ENCODE data around the gene CDKN1C. TPM values are rescaled to one million over a fixed set of nuclear protein-coding genes. Genes with fewer than 3 reads are reported as not detected.

The CDKN1C gene
- polyA plus RNA-seq, 1 experiment: 2.1 TPM

GRCh38 chr11:2883640-2883978 lies 2.0 kb downstream of the CDKN1C start:
- ChIA-PET POLR2A (interaction anchor here (0.6 kb wide), 1 partner anchor 305 kb away, joined by 3 read pairs; no protein-coding TSS in a partner anchor), CTCF (interaction anchor here (1.0 to 20.3 kb wide), 3 partner anchors 9 to 351 kb away, joined by 3 to 772 read pairs (median 3); no protein-coding TSS in a partner anchor)
- peak overlapping the region; percentile 60 for H3K4me3 ChIP-seq (ENCODE audit: low read depth, low read length)
- peaks cover 1% of the 10 kb centered on the region; the same call in 1 of the 2 replicates for H3K27me3 ChIP-seq (ENCODE audit: control insufficient read depth, insufficient read depth, low read length)
- DNase-seq (ENCODE audit: low read depth): no peak
- TF ChIP-seq CTCF (IDR thresholded peaks at IDR 0.05; ENCODE audit: insufficient read depth, low read depth, low read length): no peak
- no peaks in the 10 kb centered on the region for H3K36me3 ChIP-seq (ENCODE audit: control insufficient read depth, insufficient read depth, low read length)

- H3K4me3 ChIP-seq (ENCODE audit: low read depth, low read length): no peak overlapping the region
- CTCF ChIA-PET: interaction anchor here (1.0 to 20.3 kb wide), 4 partner anchors 8 to 350 kb away, joined by 3 to 772 read pairs (median 4); no protein-coding TSS in a partner anchor
- POLR2A ChIA-PET: interaction anchor here (0.6 kb wide), 1 partner anchor 304 kb away, joined by 3 read pairs; no protein-coding TSS in a partner anchor
Observed at GRCh38 chr11:2882396-2883110, 3.0 kb downstream of the CDKN1C start.

GRCh38 chr11:2881981-2882375 lies 3.6 kb downstream of the CDKN1C start:
- CTCF ChIA-PET: interaction anchor here (1.0 to 20.3 kb wide), 2 partner anchors 21 to 349 kb away, joined by 4 to 772 read pairs; no protein-coding TSS in a partner anchor
- TF ChIP-seq CTCF (IDR thresholded peaks at IDR 0.05; ENCODE audit: insufficient read depth, low read depth, low read length): no peak
- no peak overlapping the region for H3K4me3 ChIP-seq (ENCODE audit: low read depth, low read length)
- DNase-seq (ENCODE audit: low read depth): no peak
- H3K27me3 ChIP-seq (ENCODE audit: control insufficient read depth, insufficient read depth, low read length): peaks cover 1% of the 10 kb centered on the region; the same call in 1 of the 2 replicates
- POLR2A ChIA-PET: no interaction called here
- H3K36me3 ChIP-seq (ENCODE audit: control insufficient read depth, insufficient read depth, low read length): no peaks in the 10 kb centered on the region

More at GRCh38 chr11:2882396-2883110, 3.0 kb downstream of the CDKN1C start:
- DNase-seq (ENCODE audit: low read depth): no peak
- peaks cover 1% of the 10 kb centered on the region; the same call in 1 of the 2 replicates for H3K27me3 ChIP-seq (ENCODE audit: control insufficient read depth, insufficient read depth, low read length)
- no peak for TF ChIP-seq CTCF (IDR thresholded peaks at IDR 0.05; ENCODE audit: insufficient read depth, low read depth, low read length)
- H3K36me3 ChIP-seq (ENCODE audit: control insufficient read depth, insufficient read depth, low read length): no peaks in the 10 kb centered on the region

- H3K27me3 ChIP-seq (ENCODE audit: control insufficient read depth, insufficient read depth, low read length): peaks cover 1% of the 10 kb centered on the region; the same call in 1 of the 2 replicates
- DNase-seq (ENCODE audit: low read depth): no peak
- H3K36me3 ChIP-seq (ENCODE audit: control insufficient read depth, insufficient read depth, low read length): no peaks in the 10 kb centered on the region
- TF ChIP-seq CTCF (IDR thresholded peaks at IDR 0.05; ENCODE audit: insufficient read depth, low read depth, low read length): no peak
- CTCF ChIA-PET: interaction anchor here (1.0 to 20.3 kb wide), 2 partner anchors 21 to 348 kb away, joined by 4 to 772 read pairs; no protein-coding TSS in a partner anchor
- POLR2A ChIA-PET: no interaction called here
- no peak overlapping the region for H3K4me3 ChIP-seq (ENCODE audit: low read depth, low read length)
Observed at GRCh38 chr11:2881076-2881980, 4.2 kb downstream of the CDKN1C start.
